HEK293 (cell line): ENCODE measurements around the gene SUPV3L1.

Experiments used
- CTCF ChIA-PET: fragments of 350-600 bp; formaldehyde crosslinking; extraction: SDS; loops from one replicate; lab custom pipeline; 2021; ENCODE audit warnings: antibody characterized with exemption; lab: Yijun Ruan, JAX
- POLR2A ChIA-PET: fragments of 300-600 bp; formaldehyde crosslinking; extraction: SDS; loops from one replicate; lab custom pipeline; 2020; ENCODE audit warnings: antibody characterized with exemption, inconsistent platforms; lab: Yijun Ruan, JAX
- H3K27ac ChIP-seq: fragments of 200-500 bp; sonication (Bioruptor generic); 2 replicates; pipeline ENCODE4 v1.5.1; 2014; ENCODE audit warnings: low read depth, low read length, control low read depth, inconsistent platforms; ENCODE audit errors: extremely low read depth
- H3K36me3 ChIP-seq, 2 experiments: fragments of 200-500 bp in 1 of 2; sonication (Bioruptor generic) in 1 of 2; 1 replicate in 1 of 2; 2 replicates in 1 of 2; pipeline ENCODE4 v1.5.1; 2014 to 2017; ENCODE audit warnings: inconsistent platforms in 2 of 2, low read length in 2 of 2; ENCODE audit not compliant: control insufficient read depth in 2 of 2, insufficient read depth in 1 of 2
- H3K4me1 ChIP-seq: fragments of 200-500 bp; sonication (Bioruptor generic); 2 replicates; pipeline ENCODE4 v1.5.1; 2014; ENCODE audit warnings: mild to moderate bottlenecking, low read length, inconsistent platforms; ENCODE audit not compliant: control insufficient read depth, insufficient read depth
- H3K4me3 ChIP-seq: 2 replicates; pipeline ENCODE4 v1.5.1; 2011; ENCODE audit warnings: low read depth, mild to moderate bottlenecking, control low read depth, low read length, moderate library complexity
- H3K9me3 ChIP-seq: fragments of 200-500 bp; sonication (Bioruptor generic); 2 replicates; pipeline ENCODE4 v1.5.1; 2014; ENCODE audit warnings: low read depth, low read length, inconsistent platforms; ENCODE audit not compliant: control insufficient read depth, insufficient read depth
- BCL6B ChIP-seq: fragments of 450-650 bp; formaldehyde crosslinking; IDR thresholded peaks from 2 replicates; pipeline ENCODE4 v1.5.1; 2017; ENCODE audit warnings: missing biosample characterization, missing genetic modification characterization
- FEZF1 ChIP-seq: fragments of 450-650 bp; formaldehyde crosslinking; IDR thresholded peaks from 2 replicates; pipeline ENCODE4 v1.5.1; 2016; ENCODE audit warnings: missing biosample characterization, missing genetic modification characterization
- GLIS1 ChIP-seq: fragments of 450-650 bp; formaldehyde crosslinking; IDR thresholded peaks from 2 replicates; pipeline ENCODE4 v1.5.1; 2016; ENCODE audit warnings: missing biosample characterization, missing genetic modification characterization
- KLF16 ChIP-seq: fragments of 450-650 bp; formaldehyde crosslinking; IDR thresholded peaks from 2 replicates; pipeline ENCODE4 v1.5.1; 2017; ENCODE audit warnings: missing biosample characterization, missing genetic modification characterization
- PRDM10 ChIP-seq: fragments of 450-650 bp; formaldehyde crosslinking; IDR thresholded peaks from 2 replicates; pipeline ENCODE4 v1.5.1; 2016; ENCODE audit warnings: missing biosample characterization, missing genetic modification characterization
- SP2 ChIP-seq: fragments of 450-650 bp; formaldehyde crosslinking; IDR thresholded peaks from 2 replicates; pipeline ENCODE4 v1.5.1; 2016; ENCODE audit warnings: missing biosample characterization, missing genetic modification characterization
- YY1 ChIP-seq: fragments of 450-650 bp; formaldehyde crosslinking; IDR thresholded peaks from 2 replicates; pipeline ENCODE4 v1.5.1; 2018; ENCODE audit warnings: missing biosample characterization, missing genetic modification characterization
- ZBTB17 ChIP-seq: fragments of 450-650 bp; formaldehyde crosslinking; IDR thresholded peaks from 2 replicates; pipeline ENCODE4 v1.5.1; 2016; ENCODE audit warnings: missing biosample characterization, missing genetic modification characterization
- ZBTB21 ChIP-seq: fragments of 450-650 bp; formaldehyde crosslinking; IDR thresholded peaks from 2 replicates; pipeline ENCODE4 v1.5.1; 2017; ENCODE audit warnings: missing biosample characterization, missing genetic modification characterization
- ZFP3 ChIP-seq: fragments of 450-650 bp; formaldehyde crosslinking; IDR thresholded peaks from 2 replicates; pipeline ENCODE4 v1.5.1; 2016; ENCODE audit warnings: low read depth, missing biosample characterization, missing genetic modification characterization
- ZFP37 ChIP-seq: fragments of 450-650 bp; formaldehyde crosslinking; IDR thresholded peaks from 2 replicates; pipeline ENCODE4 v1.5.1; 2016; ENCODE audit warnings: missing biosample characterization, missing genetic modification characterization
- ZNF133 ChIP-seq: fragments of 450-650 bp; formaldehyde crosslinking; IDR thresholded peaks from 2 replicates; pipeline ENCODE4 v1.5.1; 2016; ENCODE audit warnings: missing biosample characterization, missing genetic modification characterization
- ZNF2 ChIP-seq: fragments of 450-650 bp; formaldehyde crosslinking; IDR thresholded peaks from 2 replicates; pipeline ENCODE4 v1.5.1; 2016; ENCODE audit warnings: missing biosample characterization, missing genetic modification characterization
- ZNF335 ChIP-seq: fragments of 450-650 bp; formaldehyde crosslinking; conservative IDR thresholded peaks from 2 replicates; pipeline ENCODE4 v1.5.1; 2016; ENCODE audit warnings: missing biosample characterization, missing genetic modification characterization
- ZNF423 ChIP-seq: fragments of 450-650 bp; formaldehyde crosslinking; IDR thresholded peaks from 2 replicates; pipeline ENCODE4 v1.5.1; 2016; ENCODE audit warnings: missing biosample characterization, missing genetic modification characterization
- ZNF473 ChIP-seq: fragments of 450-650 bp; formaldehyde crosslinking; IDR thresholded peaks from 2 replicates; pipeline ENCODE4 v1.5.1; 2017; ENCODE audit warnings: missing biosample characterization, missing genetic modification characterization
- ZNF600 ChIP-seq: fragments of 450-650 bp; formaldehyde crosslinking; IDR thresholded peaks from 2 replicates; pipeline ENCODE4 v1.5.1; 2016; ENCODE audit warnings: missing biosample characterization, missing genetic modification characterization
- ZNF645 ChIP-seq: fragments of 450-650 bp; formaldehyde crosslinking; IDR thresholded peaks from 2 replicates; pipeline ENCODE4; 2016; ENCODE audit warnings: missing biosample characterization, missing genetic modification characterization
- ZNF677 ChIP-seq: fragments of 450-650 bp; IDR thresholded peaks from 2 replicates; pipeline ENCODE4 v1.5.0; 2018; ENCODE audit warnings: missing biosample characterization, mild to moderate bottlenecking, missing genetic modification characterization, moderate library complexity
- ZNF701 ChIP-seq: fragments of 450-650 bp; formaldehyde crosslinking; IDR thresholded peaks from 2 replicates; pipeline ENCODE4 v1.5.1; 2016; ENCODE audit warnings: missing biosample characterization, missing genetic modification characterization
- ZNF785 ChIP-seq: fragments of 450-650 bp; formaldehyde crosslinking; IDR thresholded peaks from 2 replicates; pipeline ENCODE4 v1.5.1; 2016; ENCODE audit warnings: missing biosample characterization, missing genetic modification characterization
- ZNF837 ChIP-seq: fragments of 450-650 bp; formaldehyde crosslinking; IDR thresholded peaks from 2 replicates; pipeline ENCODE4 v1.5.1; 2016; ENCODE audit warnings: missing biosample characterization, missing genetic modification characterization
- TF ChIP-seq, protein P1 (sequence below): fragments of 450-650 bp; formaldehyde crosslinking; IDR thresholded peaks from 2 replicates; pipeline ENCODE4 v1.5.1; 2016; ENCODE audit warnings: missing biosample characterization, missing genetic modification characterization, low read depth

SUPV3L1 gene

DNA sequence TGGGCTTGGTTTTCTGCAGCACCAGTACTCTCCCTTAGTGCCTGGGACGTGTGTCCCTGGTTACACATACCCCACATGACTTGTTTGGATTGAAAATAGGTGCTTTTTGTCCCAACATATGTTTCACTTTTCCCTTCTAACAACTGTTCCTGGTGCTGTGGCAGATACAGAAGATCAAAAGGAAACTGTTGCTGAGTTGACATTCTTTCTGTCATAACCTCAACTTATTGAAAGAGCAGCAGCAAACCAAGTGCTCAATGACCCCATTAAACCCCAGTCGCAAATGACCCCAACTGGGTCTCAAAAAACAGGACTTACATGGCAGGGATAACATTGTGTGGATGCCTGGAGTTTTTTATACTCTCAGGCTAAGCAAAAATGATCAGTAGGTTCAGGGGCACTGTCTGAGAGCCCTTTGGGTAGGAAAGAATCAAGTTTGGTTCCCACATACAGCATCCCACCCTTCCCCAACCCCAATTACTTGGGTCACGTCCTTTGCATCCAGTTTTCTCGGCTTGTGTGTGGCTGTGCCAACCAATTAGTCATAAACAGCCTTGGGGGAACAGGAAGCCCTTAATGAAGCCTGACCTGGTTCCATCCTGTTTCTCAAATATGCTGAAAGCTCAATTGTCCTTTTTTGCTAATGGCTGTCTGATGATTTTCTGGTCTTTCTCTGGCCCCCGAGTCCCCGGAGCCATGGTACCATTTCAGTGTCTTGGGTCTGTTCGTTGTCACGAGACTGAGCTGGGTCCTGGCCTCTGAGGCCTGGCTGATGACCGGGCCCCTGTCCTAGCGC is 45.0 kb downstream of the SUPV3L1 start:
- no peaks in the 10 kb centered on the region for H3K9me3 ChIP-seq
- H3K36me3 ChIP-seq, result no peaks in the 10 kb centered on the region
- POLR2A ChIA-PET, result no interaction called here
- CTCF ChIA-PET, result interaction anchor here (0.9 kb wide), 1 partner anchor 20 kb away, joined by 3 read pairs; no protein-coding TSS in a partner anchor
- H3K27ac ChIP-seq, result no peak overlapping the region
- H3K4me1 ChIP-seq, result no peaks in the 10 kb centered on the region
- no peak for TF ChIP-seq ZNF335
- TF ChIP-seq ZNF701, result no peak
- no peak for TF ChIP-seq PRDM10 (tag by site-specific recombination)
- TF ChIP-seq ZNF837 (tag by site-specific recombination), result no peak
- TF ChIP-seq ZFP3 (tag by site-specific recombination), result no peak
- TF ChIP-seq FEZF1 (tag by site-specific recombination), result no peak
- no peak for TF ChIP-seq ZNF600 (tag by site-specific recombination)
- TF ChIP-seq ZNF473 (tag by site-specific recombination), result no peak
- TF ChIP-seq YY1 (tag by site-specific recombination), result no peak
- TF ChIP-seq KLF16 (tag by site-specific recombination), result no peak
- TF ChIP-seq ZNF677 (tag by site-specific recombination), result no peak
- no peak for TF ChIP-seq ZFP37 (tag by site-specific recombination)
- TF ChIP-seq ZBTB17 (tag by site-specific recombination), result no peak
- TF ChIP-seq ZNF133 (tag by site-specific recombination), result no peak
- no peak for TF ChIP-seq ZBTB21
- TF ChIP-seq ZNF2 (tag by site-specific recombination), result no peak
- H3K4me3 ChIP-seq, result no peak overlapping the region

DNA sequence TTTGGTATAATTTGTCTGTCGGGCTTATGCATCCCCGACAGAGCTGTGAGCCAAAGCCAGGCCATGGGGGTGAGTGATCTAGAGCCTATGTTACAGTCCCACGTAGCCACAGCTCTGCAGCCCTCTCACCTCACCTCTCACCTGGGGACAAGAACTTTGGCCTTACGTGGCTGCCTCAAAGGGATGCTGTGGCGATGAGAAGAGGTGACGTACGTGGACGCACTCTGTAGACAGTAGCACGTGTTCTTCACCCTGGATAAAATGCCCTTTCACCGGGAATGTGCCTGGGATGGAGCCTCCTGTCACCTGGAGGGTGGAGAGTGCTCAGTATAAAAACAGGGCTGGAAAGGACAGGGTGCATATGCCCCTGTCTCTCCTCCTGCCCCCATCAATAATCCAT is 45.6 kb downstream of the SUPV3L1 start:
- H3K4me3 ChIP-seq, result no peak overlapping the region
- ChIA-PET POLR2A (no interaction called here), CTCF (no interaction called here)
- TF ChIP-seq ZNF473 (tag by site-specific recombination) (no peak), ZNF645 (tag by site-specific recombination) (no peak), BCL6B (tag by site-specific recombination) (no peak), ZNF423 (tag by site-specific recombination) (no peak), ZNF785 (no peak), SP2 (tag by site-specific recombination) (no peak), GLIS1 (tag by site-specific recombination) (no peak)
- TF ChIP-seq, protein P1, sequence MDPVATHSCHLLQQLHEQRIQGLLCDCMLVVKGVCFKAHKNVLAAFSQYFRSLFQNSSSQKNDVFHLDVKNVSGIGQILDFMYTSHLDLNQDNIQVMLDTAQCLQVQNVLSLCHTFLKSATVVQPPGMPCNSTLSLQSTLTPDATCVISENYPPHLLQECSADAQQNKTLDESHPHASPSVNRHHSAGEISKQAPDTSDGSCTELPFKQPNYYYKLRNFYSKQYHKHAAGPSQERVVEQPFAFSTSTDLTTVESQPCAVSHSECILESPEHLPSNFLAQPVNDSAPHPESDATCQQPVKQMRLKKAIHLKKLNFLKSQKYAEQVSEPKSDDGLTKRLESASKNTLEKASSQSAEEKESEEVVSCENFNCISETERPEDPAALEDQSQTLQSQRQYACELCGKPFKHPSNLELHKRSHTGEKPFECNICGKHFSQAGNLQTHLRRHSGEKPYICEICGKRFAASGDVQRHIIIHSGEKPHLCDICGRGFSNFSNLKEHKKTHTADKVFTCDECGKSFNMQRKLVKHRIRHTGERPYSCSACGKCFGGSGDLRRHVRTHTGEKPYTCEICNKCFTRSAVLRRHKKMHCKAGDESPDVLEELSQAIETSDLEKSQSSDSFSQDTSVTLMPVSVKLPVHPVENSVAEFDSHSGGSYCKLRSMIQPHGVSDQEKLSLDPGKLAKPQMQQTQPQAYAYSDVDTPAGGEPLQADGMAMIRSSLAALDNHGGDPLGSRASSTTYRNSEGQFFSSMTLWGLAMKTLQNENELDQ (tag by site-specific recombination), result no peak
- no peaks in the 10 kb centered on the region for H3K4me1 ChIP-seq
- H3K27ac ChIP-seq, result no peak overlapping the region
- H3K36me3 ChIP-seq, result no peaks in the 10 kb centered on the region
- H3K9me3 ChIP-seq, result no peaks in the 10 kb centered on the region
